MCF 10A (cell line): ENCODE results near the gene SHOC1. TPM values are rescaled to one million over a fixed set of nuclear protein-coding genes. Genes with fewer than 3 reads are reported as not detected.

Experiments
- BruUV-seq: library from RNA; stranded (reverse); fragments of 400-500 nt; replicated peaks from 2 replicates; lab custom pipeline; 2021; lab: Mats Ljungman, UMichigan
- CTCF ChIA-PET: fragments of 300-600 bp; sonication (Branson Sonifier 250); formaldehyde crosslinking; extraction: SDS; loops from one replicate; lab custom pipeline; 2021; ENCODE audit warnings: antibody characterized with exemption, inconsistent platforms; lab: Yijun Ruan, JAX
- POLR2A ChIA-PET: fragments of 300-600, 350-650 bp; sonication (Branson Sonifier 250); formaldehyde crosslinking; extraction: SDS; loops from one replicate; lab custom pipeline; 2020; ENCODE audit warnings: antibody characterized with exemption, inconsistent platforms; lab: Yijun Ruan, JAX
- DNase-seq: peaks from one replicate; pipeline ENCODE4 v3.0.0-alpha.2; 2018; ENCODE audit not compliant: unreplicated experiment
- H3K27ac Mint-ChIP-seq: one replicate; pipeline ENCODE4 v1.8.0; 2022; ENCODE audit warnings: mild to moderate bottlenecking, low read depth, mixed read lengths; ENCODE audit not compliant: unreplicated experiment
- H3K27me3 Mint-ChIP-seq: one replicate; pipeline ENCODE4 v1.8.0; 2022; ENCODE audit warnings: mixed read lengths; ENCODE audit not compliant: insufficient read depth, unreplicated experiment
- H3K36me3 Mint-ChIP-seq: one replicate; pipeline ENCODE4 v1.8.0; 2022; ENCODE audit warnings: mild to moderate bottlenecking, moderate library complexity, mixed read lengths; ENCODE audit not compliant: insufficient read depth, unreplicated experiment
- H3K4me1 Mint-ChIP-seq: one replicate; pipeline ENCODE4 v1.8.0; 2022; ENCODE audit warnings: mixed read lengths; ENCODE audit not compliant: insufficient read depth, unreplicated experiment
- H3K4me3 Mint-ChIP-seq: one replicate; pipeline ENCODE4 v1.8.0; 2022; ENCODE audit warnings: mild to moderate bottlenecking, moderate library complexity, mixed read lengths; ENCODE audit not compliant: unreplicated experiment
- H3K9me3 Mint-ChIP-seq: one replicate; pipeline ENCODE4 v1.8.0; 2022; ENCODE audit warnings: mixed read lengths; ENCODE audit not compliant: unreplicated experiment
- CTCF ChIP-seq: fragments of 200-600 bp; IDR thresholded peaks from one replicate; pipeline ENCODE4 v1.8.0; 2022; ENCODE audit warnings: antibody characterized with exemption, mild to moderate bottlenecking; ENCODE audit not compliant: unreplicated experiment
- intact Hi-C: fragments of 100-400 bp; cut with micrococcal nuclease; formaldehyde crosslinking; loops from 2 replicates; pipeline ENCODE4 v1.14.1; 2022
- total RNA-seq: library from RNA; stranded (reverse); gene quantifications from 2 replicates; pipeline ENCODE4 v1.2.3, GENCODE V29; 2022

The SHOC1 gene
- total RNA-seq, 1 experiment from 2014 or later = 0.09 TPM

GRCh38 chr9:111833941-111834340 lies 39.2 kb upstream of the SHOC1 start:
- H3K27ac Mint-ChIP-seq = no peak overlapping the region
- CTCF ChIA-PET = interaction anchor here (1.5 kb wide), 1 partner anchor 241 kb away, joined by 5 read pairs; no protein-coding TSS in a partner anchor

GRCh38 chr9:111832449-111832848 lies 37.7 kb upstream of the SHOC1 start:
- Mint-ChIP-seq H3K4me3 (no peak overlapping the region), H3K27ac (no peak overlapping the region)
- POLR2A ChIA-PET = interaction anchor here (0.9 kb wide), 1 partner anchor 64 kb away, joined by 4 read pairs; the partner anchor contains the start of gene UGCG

More at GRCh38 chr9:111833941-111834340, 39.2 kb upstream of the SHOC1 start:
- no peak for TF ChIP-seq CTCF
- DNase-seq = no peak
- intact Hi-C loops = no loop called here
- Mint-ChIP-seq H3K4me3 (no peak overlapping the region), H3K36me3 (no peaks in the 10 kb centered on the region), H3K9me3 (peaks cover 8% of the 10 kb centered on the region), H3K27me3 (no peaks in the 10 kb centered on the region), H3K4me1 (peaks cover 7% of the 10 kb centered on the region)
- POLR2A ChIA-PET = no interaction called here
- BruUV-seq = no TSS peak

GRCh38 chr9:111831371-111832108 lies 36.8 kb upstream of the SHOC1 start:
- TF ChIP-seq CTCF = no peak
- DNase-seq = no peak
- peaks cover 8% of the 10 kb centered on the region for H3K9me3 Mint-ChIP-seq
- ChIA-PET CTCF (interaction anchor here (0.7 to 2.2 kb wide), 4 partner anchors 9 to 244 kb away, joined by 3 to 6 read pairs (median 4); no protein-coding TSS in a partner anchor), POLR2A (interaction anchor here (0.9 kb wide), 1 partner anchor 65 kb away, joined by 4 read pairs; the partner anchor contains the start of gene UGCG)
- BruUV-seq = no TSS peak
- H3K36me3 Mint-ChIP-seq = no peaks in the 10 kb centered on the region
- intact Hi-C loops = no loop called here
- no peaks in the 10 kb centered on the region for H3K27me3 Mint-ChIP-seq
- H3K27ac Mint-ChIP-seq = no peak overlapping the region
- peaks cover 7% of the 10 kb centered on the region for H3K4me1 Mint-ChIP-seq
- H3K4me3 Mint-ChIP-seq = no peak overlapping the region

More at GRCh38 chr9:111832449-111832848, 37.7 kb upstream of the SHOC1 start:
- CTCF ChIA-PET = interaction anchor here (1.5 to 2.2 kb wide), 3 partner anchors 8 to 243 kb away, joined by 4 to 6 read pairs (median 5); no protein-coding TSS in a partner anchor
- DNase-seq = no peak
- no peak for TF ChIP-seq CTCF
- Mint-ChIP-seq H3K36me3 (no peaks in the 10 kb centered on the region), H3K9me3 (peaks cover 8% of the 10 kb centered on the region), H3K4me1 (peaks cover 7% of the 10 kb centered on the region), H3K27me3 (no peaks in the 10 kb centered on the region)
- intact Hi-C loops = no loop called here
- BruUV-seq = no TSS peak

GRCh38 chr9:111828193-111828592 lies 33.5 kb upstream of the SHOC1 start:
- H3K27me3 Mint-ChIP-seq = no peaks in the 10 kb centered on the region
- no peak overlapping the region for H3K4me3 Mint-ChIP-seq
- CTCF ChIA-PET = interaction anchor here (0.8 to 1.3 kb wide), 7 partner anchors 8 to 248 kb away, joined by 3 to 5 read pairs (median 3); no protein-coding TSS in a partner anchor
- intact Hi-C loops = loop anchor here (1.0 kb wide), 1 partner anchor 246 kb away; no protein-coding TSS in a partner anchor
- no peak overlapping the region for H3K27ac Mint-ChIP-seq
- TF ChIP-seq CTCF = no peak
- no peaks in the 10 kb centered on the region for H3K36me3 Mint-ChIP-seq
- DNase-seq = peak; percentile 42
- POLR2A ChIA-PET = interaction anchor here (0.7 to 1.1 kb wide), 3 partner anchors 23 to 222 kb away, joined by 3 to 4 read pairs (median 3); no protein-coding TSS in a partner anchor
- no TSS peak for BruUV-seq
- H3K9me3 Mint-ChIP-seq = no peaks in the 10 kb centered on the region
- H3K4me1 Mint-ChIP-seq = peaks cover 22% of the 10 kb centered on the region
